Measurements from ENCODE around the gene HTATIP2. TPM values are rescaled to one million over a fixed set of nuclear protein-coding genes. Genes with fewer than 3 reads are reported as not detected.

HTATIP2 gene
- polyA plus RNA-seq, 1 of the 3 experiments (the other 2 are of a cell fraction): not detected

DNA sequence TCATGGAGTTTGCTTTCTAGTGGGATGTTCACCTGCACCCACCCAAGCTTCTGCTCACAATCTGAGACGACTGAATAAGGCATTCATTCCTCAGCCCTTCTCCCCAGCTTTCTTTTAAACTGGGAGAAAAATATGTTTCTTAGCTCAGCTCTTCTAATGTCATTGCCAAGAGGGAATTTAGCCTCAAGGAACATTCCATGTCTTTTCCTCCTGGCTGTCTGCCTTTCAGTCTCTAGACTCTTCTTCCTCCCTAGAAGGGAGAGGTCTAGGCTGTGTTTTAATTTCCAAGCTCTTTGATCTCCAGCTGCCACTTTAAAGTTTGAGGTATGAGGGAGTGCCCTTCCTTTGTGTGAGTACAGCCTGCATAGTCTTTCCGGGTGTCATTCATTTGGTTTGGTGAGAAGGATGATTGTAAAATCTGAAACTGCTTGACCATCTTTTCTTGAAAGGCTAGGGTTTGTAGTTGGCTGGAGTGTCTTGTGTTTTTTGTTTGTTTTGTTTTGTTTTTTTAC, 11.7 kb upstream of the HTATIP2 start (continued):
- TF ChIP-seq IRF3 (IDR thresholded peaks at IDR 0.05; ENCODE audit: low read depth, low read length) (no peak), TEAD4 (IDR thresholded peaks at IDR 0.05; ENCODE audit: borderline replicate concordance, insufficient read depth) (no peak)

GRCh38 chr11:20353829-20354434, 9.6 kb upstream of the HTATIP2 start:
- no peaks in the 10 kb centered on the region for H3K36me3 ChIP-seq (replicated peaks in 1 of 2; ENCODE audit: control insufficient read depth in 1 of 2, insufficient read depth in 2 of 2, low read length in 1 of 2)
- H3K9me3 ChIP-seq: no peaks in the 10 kb centered on the region
- H3K9ac ChIP-seq: no peak overlapping the region
- peak overlapping the region; percentile 56 for H2AFZ ChIP-seq (ENCODE audit: low read depth)
- no peaks in the 10 kb centered on the region for H3K79me2 ChIP-seq (ENCODE audit: insufficient read depth)
- no peaks in the 10 kb centered on the region for H3K9me2 ChIP-seq
- peak; percentile 67 for DNase-seq
- no peaks in the 10 kb centered on the region; a peak in 1 of 4 replicates for H3K4me1 ChIP-seq (ENCODE audit: control insufficient read depth in 1 of 2, insufficient read depth in 2 of 2, low read depth in 1 of 2, low read length in 1 of 2)
- peak; percentile 84 for TF ChIP-seq RAD21 (IDR thresholded peaks at IDR 0.05; ENCODE audit: low read length)
- TF ChIP-seq SMC3 (IDR thresholded peaks at IDR 0.05; ENCODE audit: low read depth, low read length): peak; percentile 71
- peak; percentile 94 for TF ChIP-seq CTCF (IDR thresholded peaks at IDR 0.05)
- no peak for TF ChIP-seq POLR2AphosphoS5 (IDR thresholded peaks at IDR 0.05; ENCODE audit: low read depth, low read length)
- no peak for TF ChIP-seq JUND (IDR thresholded peaks at IDR 0.05)
- TF ChIP-seq, protein P1, sequence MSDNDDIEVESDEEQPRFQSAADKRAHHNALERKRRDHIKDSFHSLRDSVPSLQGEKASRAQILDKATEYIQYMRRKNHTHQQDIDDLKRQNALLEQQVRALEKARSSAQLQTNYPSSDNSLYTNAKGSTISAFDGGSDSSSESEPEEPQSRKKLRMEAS (IDR thresholded peaks at IDR 0.05; ENCODE audit: low read depth): no peak
- POLR2A ChIA-PET: interaction anchor here (2.1 kb wide), 1 partner anchor 226 kb away, joined by 7 read pairs; no protein-coding TSS in a partner anchor
- no peaks in the 10 kb centered on the region for H4K20me1 ChIP-seq (ENCODE audit: insufficient read depth)
- CTCF ChIA-PET: interaction anchor here (0.7 to 13.2 kb wide), 66 partner anchors 12 to 1560 kb away, joined by 3 to 302 read pairs (median 5); partner anchors contain the start of genes DBX1, HTATIP2 and PRMT3
- H3K27me3 ChIP-seq (ENCODE audit: insufficient read depth): no peaks in the 10 kb centered on the region
- H3K4me3 ChIP-seq (ENCODE audit: low read depth in 2 of 2, low read length in 1 of 2): no peak overlapping the region; a peak in 1 of 4 replicates
- WGBS (ENCODE audit: low lambda C conversion rate): 15% methylated on average over 6 of the region's 6 CpGs
- no peaks in the 10 kb centered on the region for H3F3A ChIP-seq (replicated peaks; ENCODE audit: insufficient read depth)
- H3K4me2 ChIP-seq: no peak overlapping the region
- H3K27ac ChIP-seq (ENCODE audit: low read depth in 2 of 2, low read length in 1 of 2): no peak overlapping the region
